Colonic mucosa (tissue), 4 donors: ENCODE data around the gene JCHAIN. TPM values are rescaled to one million over a fixed set of nuclear protein-coding genes. Genes with fewer than 3 reads are reported as not detected.

Experiments used
- DNase-seq: peaks from one replicate; pipeline ENCODE4 v3.0.0-alpha.2; 2020
- H3K27ac ChIP-seq: fragments of 200-600 bp; one replicate; pipeline ENCODE4 v1.8.0; 2021
- H3K27me3 ChIP-seq: fragments of 200-600 bp; one replicate; pipeline ENCODE4 v1.8.0; 2021
- H3K36me3 ChIP-seq: fragments of 200-600 bp; one replicate; pipeline ENCODE4 v1.8.0; 2021
- H3K4me1 ChIP-seq: fragments of 200-600 bp; one replicate; pipeline ENCODE4 v1.8.0; 2021; ENCODE audit warnings: mild to moderate bottlenecking
- H3K4me3 ChIP-seq: fragments of 200-600 bp; one replicate; pipeline ENCODE4 v1.8.0; 2021
- H3K9ac ChIP-seq, 2 donors: one replicate each; pipeline ENCODE4 v1.7.0; 2013; ENCODE audit warnings: control low read depth in 2 of 2, low read depth in 2 of 2, low read length in 2 of 2
- H3K9me3 ChIP-seq: fragments of 200-600 bp; one replicate; pipeline ENCODE4 v1.8.0; 2021
- CTCF ChIP-seq: fragments of 200-600 bp; IDR thresholded peaks from one replicate; pipeline ENCODE4 v1.8.0; 2022; ENCODE audit warnings: antibody characterized with exemption, mild to moderate bottlenecking
- intact Hi-C: fragments of 100-400 bp; cut with DNase I; formaldehyde crosslinking; loops from one replicate; pipeline ENCODE4 v1.14.1; 2022
- total RNA-seq, 2 donors: library from RNA; stranded (reverse); fragmentation: NEBNext Ultra II Directional in 1 of 2; extraction: Animal tissue kit (Norgen Biotek cat#: 25700) in 1 of 2; gene quantifications; one replicate each; pipeline ENCODE4 v1.2.1, GENCODE V29; 2021
- donor health status: healthy.
- donor health status: DM: no; HTN: no; CAD: no.
- donor health status: DM: no; HTN: no; CAD: no.

Gene JCHAIN
- total RNA-seq, 2 donors from 2014 or later, result 392 to 396 TPM

DNA sequence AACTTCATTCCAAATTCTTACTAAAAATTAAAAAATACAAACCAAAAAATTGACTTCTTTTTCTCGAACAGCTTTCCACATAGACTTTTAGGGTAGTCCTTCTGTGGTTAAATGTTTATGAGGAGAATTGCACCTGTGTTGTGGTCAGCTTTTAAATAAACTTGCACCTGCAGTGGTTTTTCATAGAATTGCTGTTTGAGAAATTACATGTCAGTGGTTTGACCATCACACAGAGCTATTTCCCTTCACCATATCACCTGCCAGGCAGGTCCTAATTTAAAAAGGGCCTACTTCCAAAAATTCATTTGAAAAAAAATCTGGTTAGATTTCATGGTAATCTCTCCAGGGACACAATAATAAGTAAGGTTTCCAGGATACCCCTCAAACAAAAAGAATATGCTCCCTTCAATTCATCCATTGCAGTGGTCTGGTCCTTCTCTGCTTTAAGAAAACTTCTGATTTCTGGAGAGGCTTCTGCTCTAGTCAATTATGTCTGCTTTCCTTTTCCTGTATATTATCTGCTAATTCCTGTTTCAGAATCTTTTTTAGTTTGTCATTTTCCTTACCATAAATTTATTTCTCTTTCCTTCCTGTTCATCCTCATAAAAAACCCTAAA is 12.2 kb upstream of the JCHAIN start:
- intact Hi-C loops, result no loop called here
- H3K9me3 ChIP-seq, result no peaks in the 10 kb centered on the region
- H3K9ac ChIP-seq, result no peak overlapping the region
- H3K4me1 ChIP-seq, result no peaks in the 10 kb centered on the region
- DNase-seq, result no peak
- TF ChIP-seq CTCF, result no peak
- H3K36me3 ChIP-seq, result no peaks in the 10 kb centered on the region
- no peaks in the 10 kb centered on the region for H3K27me3 ChIP-seq
- no peak overlapping the region for H3K27ac ChIP-seq
- H3K4me3 ChIP-seq, result no peak overlapping the region

GRCh38 chr4:70676554-70677090 is 10.3 kb upstream of the JCHAIN start:
- H3K9me3 ChIP-seq, result no peaks in the 10 kb centered on the region
- no peaks in the 10 kb centered on the region for H3K27me3 ChIP-seq
- TF ChIP-seq CTCF, result no peak
- no peak overlapping the region for H3K9ac ChIP-seq
- no peaks in the 10 kb centered on the region for H3K4me1 ChIP-seq
- H3K36me3 ChIP-seq, result no peaks in the 10 kb centered on the region
- DNase-seq, result no peak
- H3K4me3 ChIP-seq, result no peak overlapping the region
- intact Hi-C loops, result no loop called here
- H3K27ac ChIP-seq, result no peak overlapping the region

- intact Hi-C loops, result no loop called here
- no peak for TF ChIP-seq CTCF
Measured at GRCh38 chr4:70674731-70675130, 8.4 kb upstream of the JCHAIN start.

GRCh38 chr4:70674191-70674590 is 7.9 kb upstream of the JCHAIN start:
- TF ChIP-seq CTCF, result no peak
- H3K27ac ChIP-seq, result no peak overlapping the region
- intact Hi-C loops, result no loop called here

More at GRCh38 chr4:70674731-70675130, 8.4 kb upstream of the JCHAIN start:
- Histone ChIP-seq H3K4me1 (no peaks in the 10 kb centered on the region), H3K27me3 (no peaks in the 10 kb centered on the region), H3K4me3 (no peak overlapping the region), H3K36me3 (no peaks in the 10 kb centered on the region), H3K9ac (no peak overlapping the region), H3K9me3 (no peaks in the 10 kb centered on the region), H3K27ac (no peak overlapping the region)
- no peak for DNase-seq

GRCh38 chr4:70671091-70671490 is 4.8 kb upstream of the JCHAIN start:
- H3K9ac ChIP-seq, result no peak overlapping the region
- H3K4me1 ChIP-seq, result no peaks in the 10 kb centered on the region
- no peak overlapping the region for H3K27ac ChIP-seq
- H3K36me3 ChIP-seq, result no peaks in the 10 kb centered on the region
- no peak overlapping the region for H3K4me3 ChIP-seq
- DNase-seq, result no peak
- intact Hi-C loops, result no loop called here
- H3K27me3 ChIP-seq, result no peaks in the 10 kb centered on the region
- no peaks in the 10 kb centered on the region for H3K9me3 ChIP-seq
- no peak for TF ChIP-seq CTCF

More at GRCh38 chr4:70674191-70674590, 7.9 kb upstream of the JCHAIN start:
- H3K36me3 ChIP-seq, result no peaks in the 10 kb centered on the region
- H3K9ac ChIP-seq, result no peak overlapping the region
- no peak for DNase-seq
- no peaks in the 10 kb centered on the region for H3K9me3 ChIP-seq
- H3K27me3 ChIP-seq, result no peaks in the 10 kb centered on the region
- H3K4me1 ChIP-seq, result no peaks in the 10 kb centered on the region
- H3K4me3 ChIP-seq, result no peak overlapping the region
